HL-60 (cell line): ENCODE data around the gene HMCN2.

Source experiments
- CTCF ChIP-seq: IDR thresholded peaks from one replicate; pipeline ENCODE4 v1.5.1; 2011; ENCODE audit warnings: low read length, control low read depth, inconsistent platforms; ENCODE audit not compliant: insufficient read depth
- GABPA ChIP-seq: IDR thresholded peaks from 2 replicates; pipeline ENCODE4 v1.6.1; 2012; ENCODE audit warnings: low read depth
- POLR2AphosphoS5 ChIP-seq: IDR thresholded peaks from 2 replicates; pipeline ENCODE4 v1.6.1; 2012; ENCODE audit warnings: low read depth
- REST ChIP-seq: IDR thresholded peaks from 2 replicates; pipeline ENCODE4 v1.6.1; 2012; ENCODE audit warnings: low read depth; ENCODE audit not compliant: insufficient replicate concordance

- TF ChIP-seq CTCF, result no peak
- TF ChIP-seq POLR2AphosphoS5, result no peak
- no peak for TF ChIP-seq REST
- no peak for TF ChIP-seq GABPA
Measured at GRCh38 chr9:130454812-130455325, 189.3 kb downstream of the HMCN2 start.
